GM12872 (cell line): ENCODE measurements around the gene HIP1.

Experiments
- CTCF ChIP-seq: IDR thresholded peaks from 3 replicates; pipeline ENCODE4 v1.5.1; 2011; ENCODE audit warnings: low read depth, mild to moderate bottlenecking, low read length, moderate library complexity; ENCODE audit not compliant: insufficient read depth

HIP1 gene

GRCh38 chr7:75689246-75690099 lies 49.3 kb downstream of the HIP1 start:
- TF ChIP-seq CTCF: no peak

- TF ChIP-seq CTCF: no peak
Measured at GRCh38 chr7:75688200-75689136, 50.3 kb downstream of the HIP1 start.

- TF ChIP-seq CTCF: no peak
Measured at GRCh38 chr7:75687246-75688088, 51.3 kb downstream of the HIP1 start.

GRCh38 chr7:75686551-75686950 lies 52.2 kb downstream of the HIP1 start:
- TF ChIP-seq CTCF: no peak

GRCh38 chr7:75679060-75679459 lies 59.7 kb downstream of the HIP1 start:
- TF ChIP-seq CTCF: no peak

- no peak for TF ChIP-seq CTCF
Measured at GRCh38 chr7:75669579-75669978, 69.2 kb downstream of the HIP1 start.
